Osteoblast (primary cell): Measurements from ENCODE around the gene ASB5. TPM values are rescaled to one million over a fixed set of nuclear protein-coding genes. Genes with fewer than 3 reads are reported as not detected.
A peak's percentile ranks its signal among the peaks of the same experiment; 100 is the strongest.
"Not testable (repeated sequence)": the region's sequence is repeated elsewhere in the genome, so short reads cannot be mapped to it uniquely, and the experiment has no call there.

Source experiments
- DNase-seq: peaks from one replicate; pipeline ENCODE4 v3.0.0; 2011; ENCODE audit warnings: low spot score, mixed read lengths; ENCODE audit not compliant: insufficient read length; ENCODE audit errors: missing footprints
- H2AFZ ChIP-seq: 2 replicates; pipeline ENCODE4 v1.6.0; 2011; ENCODE audit warnings: mild to moderate bottlenecking, low read length
- H3K27ac ChIP-seq: 2 replicates; pipeline ENCODE4 v1.5.1; 2011; ENCODE audit warnings: mild to moderate bottlenecking, low read depth, low read length, moderate library complexity
- H3K27me3 ChIP-seq: 2 replicates; pipeline ENCODE4 v1.6.0; 2012; ENCODE audit warnings: mild to moderate bottlenecking, control low read depth, inconsistent platforms, low read length, moderate library complexity; ENCODE audit not compliant: insufficient read depth
- H3K36me3 ChIP-seq: 2 replicates; pipeline ENCODE4 v1.5.1; 2011; ENCODE audit warnings: mild to moderate bottlenecking, low read length, control low read depth, moderate library complexity; ENCODE audit not compliant: insufficient read depth
- H3K4me1 ChIP-seq: 2 replicates; pipeline ENCODE4 v1.5.1; 2011; ENCODE audit warnings: mild to moderate bottlenecking, low read length, control low read depth, moderate library complexity; ENCODE audit not compliant: insufficient read depth
- H3K4me2 ChIP-seq: 2 replicates; pipeline ENCODE4 v1.6.0; 2011; ENCODE audit warnings: mild to moderate bottlenecking, low read length; ENCODE audit not compliant: insufficient read depth
- H3K4me3 ChIP-seq: fragments of 200-600 bp; sonication (generic); 3 replicates; pipeline ENCODE4 v1.5.1; 2012; ENCODE audit warnings: mild to moderate bottlenecking, low read length, inconsistent platforms; ENCODE audit not compliant: insufficient read depth
- H3K79me2 ChIP-seq: 2 replicates; pipeline ENCODE4 v1.6.0; 2012; ENCODE audit warnings: mild to moderate bottlenecking, low read length, control low read depth, inconsistent platforms; ENCODE audit not compliant: insufficient read depth
- H3K9me3 ChIP-seq: 2 replicates; pipeline ENCODE4 v1.5.1; 2011; ENCODE audit warnings: low read depth, low read length, control low read depth
- H4K20me1 ChIP-seq: 2 replicates; pipeline ENCODE4 v1.6.0; 2012; ENCODE audit warnings: mild to moderate bottlenecking, low read length, control low read depth; ENCODE audit not compliant: insufficient read depth
- CTCF ChIP-seq: IDR thresholded peaks from 2 replicates; pipeline ENCODE4 v1.5.1; 2011; ENCODE audit warnings: mild to moderate bottlenecking, low read depth, low read length, moderate library complexity; ENCODE audit errors: extremely low read depth
- total RNA-seq: library from RNA; depleted of rRNA; stranded (reverse); fragments of >200 nt; gene quantifications from 2 replicates; pipeline ENCODE4 v1.2.3, GENCODE V29; 2012

ASB5 gene
- total RNA-seq, 1 donor, result 1.1 TPM

- Histone ChIP-seq H3K4me2 (peak overlapping the region; percentile 23), H3K79me2 (no peaks in the 10 kb centered on the region), H3K4me1 (peaks cover 12% of the 10 kb centered on the region), H3K36me3 (no peaks in the 10 kb centered on the region), H4K20me1 (no peaks in the 10 kb centered on the region), H3K27me3 (no peaks in the 10 kb centered on the region), H3K9me3 (no peaks in the 10 kb centered on the region), H3K27ac (no peak overlapping the region), H2AFZ (no peak overlapping the region), H3K4me3 (no peak overlapping the region)
- peak; percentile 89 for DNase-seq
- TF ChIP-seq CTCF, result no peak
Measured at GRCh38 chr4:176302283-176303275, 33.6 kb upstream of the ASB5 start.

GRCh38 chr4:176300565-176300964 is 31.5 kb upstream of the ASB5 start:
- Histone ChIP-seq H4K20me1 (no peaks in the 10 kb centered on the region), H3K79me2 (no peaks in the 10 kb centered on the region), H3K4me2 (no peak overlapping the region), H3K9me3 (no peaks in the 10 kb centered on the region), H3K27ac (no peak overlapping the region), H3K4me1 (peaks cover 12% of the 10 kb centered on the region), H3K4me3 (no peak overlapping the region), H3K27me3 (no peaks in the 10 kb centered on the region), H2AFZ (no peak overlapping the region), H3K36me3 (no peaks in the 10 kb centered on the region)
- no peak for DNase-seq
- TF ChIP-seq CTCF, result no peak

GRCh38 chr4:176300036-176300435 is 31.0 kb upstream of the ASB5 start:
- Histone ChIP-seq H3K4me2 (no peak overlapping the region), H3K9me3 (no peaks in the 10 kb centered on the region), H3K36me3 (no peaks in the 10 kb centered on the region), H4K20me1 (no peaks in the 10 kb centered on the region), H3K4me3 (no peak overlapping the region), H3K79me2 (no peaks in the 10 kb centered on the region), H3K27me3 (no peaks in the 10 kb centered on the region), H3K27ac (no peak overlapping the region), H2AFZ (no peak overlapping the region), H3K4me1 (peaks cover 12% of the 10 kb centered on the region)
- DNase-seq, result no peak
- TF ChIP-seq CTCF, result no peak

GRCh38 chr4:176298664-176299063 is 29.6 kb upstream of the ASB5 start:
- H3K4me3 ChIP-seq, result no peak overlapping the region
- no peak for DNase-seq
- no peaks in the 10 kb centered on the region for H4K20me1 ChIP-seq
- H2AFZ ChIP-seq, result no peak overlapping the region
- H3K4me1 ChIP-seq, result peaks cover 12% of the 10 kb centered on the region
- no peak overlapping the region for H3K4me2 ChIP-seq
- H3K27me3 ChIP-seq, result no peaks in the 10 kb centered on the region
- no peaks in the 10 kb centered on the region for H3K9me3 ChIP-seq
- TF ChIP-seq CTCF, result no peak
- no peak overlapping the region for H3K27ac ChIP-seq
- H3K36me3 ChIP-seq, result no peaks in the 10 kb centered on the region
- H3K79me2 ChIP-seq, result no peaks in the 10 kb centered on the region

- H3K4me2 ChIP-seq, H2AFZ ChIP-seq, H3K79me2 ChIP-seq, H3K36me3 ChIP-seq, H3K9me3 ChIP-seq, DNase-seq, H4K20me1 ChIP-seq, H3K27me3 ChIP-seq, H3K4me1 ChIP-seq, H3K4me3 ChIP-seq, H3K27ac ChIP-seq: not testable (repeated sequence)
Measured at GRCh38 chr4:176295907-176296306, 26.9 kb upstream of the ASB5 start.
